Caco-2 (cell line): Measurements from ENCODE around the gene SLC7A5. TPM values are rescaled to one million over a fixed set of nuclear protein-coding genes. Genes with fewer than 3 reads are reported as not detected.
"Not testable (repeated sequence)": the region's sequence is repeated elsewhere in the genome, so short reads cannot be mapped to it uniquely, and the experiment has no call there.

ENCODE experiments used
- Bru-seq: library from RNA; stranded (reverse); fragments of 400-500 nt; gene quantifications from one replicate; lab custom pipeline; 2021; lab: Mats Ljungman, UMichigan
- BruChase-seq, 2 experiments: library from RNA; stranded (reverse); fragments of 400-500 nt; gene quantifications; one replicate each; lab custom pipeline; 2021; lab: Mats Ljungman, UMichigan
- BruUV-seq: library from RNA; stranded (reverse); fragments of 400-500 nt; replicated peaks from 2 replicates; lab custom pipeline; 2021; lab: Mats Ljungman, UMichigan
- CTCF ChIA-PET: fragments of 300-600 bp; sonication (Branson Sonifier 250); formaldehyde crosslinking; loops from one replicate; lab custom pipeline; 2022; ENCODE audit warnings: antibody characterized with exemption; lab: Charles Lee
- POLR2A ChIA-PET: fragments of 300-600 bp; sonication (Branson Sonifier 250); formaldehyde crosslinking; loops from one replicate; lab custom pipeline; 2022; ENCODE audit warnings: antibody characterized with exemption; lab: Charles Lee
- DNase-seq, 2 experiments: peaks; one replicate each; pipeline versions ENCODE4 v3.0.0 to v3.0.0-alpha.2; 2020 to 2022
- H3K27me3 ChIP-seq: replicated peaks from 2 replicates; pipeline ENCODE4 v1.6.0; 2011; ENCODE audit warnings: low read length; ENCODE audit not compliant: control insufficient read depth, insufficient read depth
- H3K36me3 ChIP-seq: 2 replicates; pipeline ENCODE4 v1.5.1; 2011; ENCODE audit warnings: low read length; ENCODE audit not compliant: control insufficient read depth, insufficient read depth
- H3K4me1 ChIP-seq: fragments of 250-450 bp; sonication (Bioruptor Pico); 2 replicates; pipeline ENCODE4 v1.5.1; 2020; ENCODE audit warnings: mild to moderate bottlenecking
- H3K4me3 ChIP-seq: 2 replicates; pipeline ENCODE4 v1.5.1; 2011; ENCODE audit warnings: low read depth, mild to moderate bottlenecking, control low read depth, low read length
- H3K9me3 ChIP-seq: fragments of 250-450 bp; sonication (Bioruptor Pico); 2 replicates; pipeline ENCODE4 v1.5.1; 2020; ENCODE audit warnings: mild to moderate bottlenecking, moderate library complexity
- H3K27ac Mint-ChIP-seq: one replicate; pipeline ENCODE4 v1.8.0; 2022; ENCODE audit warnings: mixed read lengths; ENCODE audit not compliant: unreplicated experiment
- H3K27me3 Mint-ChIP-seq: one replicate; pipeline ENCODE4 v1.8.0; 2022; ENCODE audit warnings: mixed read lengths; ENCODE audit not compliant: insufficient read depth, unreplicated experiment
- H3K36me3 Mint-ChIP-seq: one replicate; pipeline ENCODE4 v1.8.0; 2022; ENCODE audit warnings: mild to moderate bottlenecking, mixed read lengths; ENCODE audit not compliant: insufficient read depth, unreplicated experiment
- H3K4me1 Mint-ChIP-seq: one replicate; pipeline ENCODE4 v1.8.0; 2022; ENCODE audit warnings: low read depth, mixed read lengths; ENCODE audit not compliant: unreplicated experiment
- H3K4me3 Mint-ChIP-seq: one replicate; pipeline ENCODE4 v1.8.0; 2022; ENCODE audit warnings: mild to moderate bottlenecking, moderate library complexity, mixed read lengths; ENCODE audit not compliant: unreplicated experiment
- H3K9me3 Mint-ChIP-seq: one replicate; pipeline ENCODE4 v1.8.0; 2022; ENCODE audit warnings: mixed read lengths; ENCODE audit not compliant: unreplicated experiment
- CTCF ChIP-seq, 2 experiments: fragments of 200-600 bp in 1 of 2; IDR thresholded peaks; 1 replicate in 1 of 2; 2 replicates in 1 of 2; pipeline versions ENCODE4 v1.5.1 to v1.8.0; 2011 to 2022; ENCODE audit warnings: antibody characterized with exemption in 1 of 2, control low read depth in 1 of 2, inconsistent platforms in 1 of 2, low read depth in 1 of 2, low read length in 1 of 2, mild to moderate bottlenecking in 1 of 2, moderate library complexity in 1 of 2; ENCODE audit not compliant: insufficient read depth in 1 of 2, severe bottlenecking in 1 of 2, unreplicated experiment in 1 of 2
- intact Hi-C: fragments of 100-400 bp; cut with micrococcal nuclease; formaldehyde crosslinking; loops from one replicate; pipeline ENCODE4 v1.10.0; 2022; ENCODE audit not compliant: unreplicated experiment
- long read RNA-seq: library from polyadenylated mRNA; stranded (forward); transcript quantifications from one replicate; pipeline ENCODE4 v2.0.0, GENCODE V29; 2022
- total RNA-seq: library from RNA; stranded (reverse); gene quantifications from 2 replicates; pipeline ENCODE4 v1.2.3, GENCODE V29; 2022

The SLC7A5 gene
- total RNA-seq (495 and 534 TPM in 2 replicates), Bru-seq, nascent RNA (percentile 92 among the genes with signal in this experiment), BruChase-seq, experiment 1, labeled RNA remaining after a 2-hour chase (percentile 95 among the genes with signal in this experiment), BruChase-seq, experiment 2, labeled RNA remaining after a 6-hour chase (percentile 98 among the genes with signal in this experiment)
- long read RNA-seq, full-length matches to known transcripts, result 121 of 426 reads
- long read RNA-seq, partial matches to known transcripts, result 30 of 426 reads
- long read RNA-seq, other reads (novel, unspliced or antisense), result 275 of 426 reads

GRCh38 chr16:87869061-87869878, at the start of gene SLC7A5:
Gene SLC7A5, minus strand, starts transcription at chr16:87869507. Its CDS starts 85 bp downstream, at chr16:87869422.
- H3K27me3 ChIP-seq, BruUV-seq, intact Hi-C loops, H3K9me3 ChIP-seq, H3K9me3 Mint-ChIP-seq, H3K27me3 Mint-ChIP-seq, H3K36me3 ChIP-seq: not testable (repeated sequence)
- Histone ChIP-seq H3K4me3 (peak within 1 kb of the TSS; percentile 92), H3K4me1 (peaks cover 38% of the 10 kb centered on the region)
- peaks cover 40% of the 10 kb centered on the region for H3K4me1 Mint-ChIP-seq
- H3K4me3 Mint-ChIP-seq, result peak within 1 kb of the TSS; percentile 90
- H3K36me3 Mint-ChIP-seq, result peaks cover 87% of the 10 kb centered on the region
- H3K27ac Mint-ChIP-seq, result peak within 1 kb of the TSS; percentile 96
- POLR2A ChIA-PET, result interaction anchor here (0.6 to 4.7 kb wide), 14 partner anchors 14 to 148 kb away, joined by 3 to 54 read pairs (median 7); partner anchors contain the start of genes BANP and KLHDC4
- DNase-seq, result peak; percentile 97 to 99
- CTCF ChIA-PET, result interaction anchor here (1.5 to 6.6 kb wide), 4 partner anchors 16 to 90 kb away, joined by 5 to 106 read pairs (median 43); no protein-coding TSS in a partner anchor

GRCh38 chr16:87918338-87918737, 49.0 kb upstream of the SLC7A5 start:
- H3K9me3 Mint-ChIP-seq, result no peaks in the 10 kb centered on the region
- H3K36me3 Mint-ChIP-seq, result no peaks in the 10 kb centered on the region
- CTCF ChIA-PET, result no interaction called here
- no peak overlapping the region for H3K27ac Mint-ChIP-seq
- intact Hi-C loops, result no loop called here
- peaks cover 9% of the 10 kb centered on the region for H3K4me1 Mint-ChIP-seq
- H3K4me3 Mint-ChIP-seq, result no peak overlapping the region
- no peak for TF ChIP-seq CTCF (IDR thresholded peaks at IDR 0.05; ENCODE audit: insufficient read depth in 1 of 2, low read depth in 1 of 2, low read length in 1 of 2, severe bottlenecking in 1 of 2, unreplicated experiment in 1 of 2)
- H3K27me3 Mint-ChIP-seq, result no peaks in the 10 kb centered on the region
- Histone ChIP-seq H3K4me3 (no peak overlapping the region), H3K9me3 (no peaks in the 10 kb centered on the region), H3K36me3 (no peaks in the 10 kb centered on the region), H3K27me3 (no peaks in the 10 kb centered on the region), H3K4me1 (no peaks in the 10 kb centered on the region)
- BruUV-seq, result no TSS peak
- no peak for DNase-seq
- POLR2A ChIA-PET, result no interaction called here

GRCh38 chr16:87917503-87917902, 48.2 kb upstream of the SLC7A5 start:
- Mint-ChIP-seq H3K27me3 (no peaks in the 10 kb centered on the region), H3K9me3 (no peaks in the 10 kb centered on the region), H3K27ac (no peak overlapping the region), H3K36me3 (no peaks in the 10 kb centered on the region), H3K4me3 (no peak overlapping the region), H3K4me1 (peaks cover 9% of the 10 kb centered on the region)
- intact Hi-C loops, result no loop called here
- no TSS peak for BruUV-seq
- Histone ChIP-seq H3K9me3 (no peaks in the 10 kb centered on the region), H3K4me3 (no peak overlapping the region), H3K4me1 (no peaks in the 10 kb centered on the region), H3K27me3 (no peaks in the 10 kb centered on the region), H3K36me3 (no peaks in the 10 kb centered on the region)
- POLR2A ChIA-PET, result no interaction called here
- no peak for TF ChIP-seq CTCF (IDR thresholded peaks at IDR 0.05; ENCODE audit: insufficient read depth in 1 of 2, low read depth in 1 of 2, low read length in 1 of 2, severe bottlenecking in 1 of 2, unreplicated experiment in 1 of 2)
- CTCF ChIA-PET, result no interaction called here
- DNase-seq, result no peak
